Neural progenitor cell (in vitro differentiated cells): ENCODE data around the gene TSPEAR. TPM values are rescaled to one million over a fixed set of nuclear protein-coding genes. Genes with fewer than 3 reads are reported as not detected.
A peak's percentile ranks its signal among the peaks of the same experiment; 100 is the strongest.
"Not testable (repeated sequence)": the region's sequence is repeated elsewhere in the genome, so short reads cannot be mapped to it uniquely, and the experiment has no call there.

Experiments used
- DNase-seq: peaks from one replicate; pipeline ENCODE4 v3.0.0-alpha.2; 2016; ENCODE audit warnings: low spot score
- H2AFZ ChIP-seq: fragments of 200-600 bp; sonication (generic); replicated peaks from 2 replicates; pipeline ENCODE4 v1.6.1; 2016; ENCODE audit warnings: antibody characterized with exemption
- H3F3A ChIP-seq: fragments of 200-600 bp; sonication (generic); 2 replicates; pipeline ENCODE4 v1.6.1; 2016; ENCODE audit warnings: antibody characterized with exemption, low read depth
- H3K27ac ChIP-seq: fragments of 200-600 bp; sonication (generic); 2 replicates; pipeline ENCODE4 v1.5.1; 2016; ENCODE audit warnings: mild to moderate bottlenecking
- H3K27me3 ChIP-seq: fragments of 200-600 bp; sonication (generic); 2 replicates; pipeline ENCODE4 v1.6.1; 2016; ENCODE audit warnings: mild to moderate bottlenecking, moderate library complexity
- H3K36me3 ChIP-seq: fragments of 200-600 bp; sonication (generic); 2 replicates; pipeline ENCODE4 v1.5.1; 2016
- H3K4me1 ChIP-seq: fragments of 200-600 bp; sonication (generic); 2 replicates; pipeline ENCODE4 v1.6.1; 2016; ENCODE audit warnings: mixed run types
- H3K4me2 ChIP-seq: fragments of 200-600 bp; sonication (generic); 2 replicates; pipeline ENCODE4 v1.6.1; 2016
- H3K4me3 ChIP-seq: fragments of 200-600 bp; sonication (generic); 2 replicates; pipeline ENCODE4 v1.5.1; 2016
- H3K79me2 ChIP-seq: fragments of 200-600 bp; sonication (generic); 2 replicates; pipeline ENCODE4 v1.6.1; 2016; ENCODE audit warnings: low read depth
- H3K9ac ChIP-seq: fragments of 200-600 bp; sonication (generic); 2 replicates; pipeline ENCODE4 v1.6.1; 2016
- H3K9me3 ChIP-seq: fragments of 200-600 bp; sonication (generic); 2 replicates; pipeline ENCODE4 v1.5.1; 2016; ENCODE audit warnings: low read depth
- H4K20me1 ChIP-seq: fragments of 200-600 bp; sonication (generic); 2 replicates; pipeline ENCODE4 v1.6.1; 2016; ENCODE audit warnings: low read depth
- H3K27ac Mint-ChIP-seq: 3 replicates; pipeline ENCODE4 v1.8.0; 2021; ENCODE audit warnings: mixed read lengths
- H3K27me3 Mint-ChIP-seq: 2 replicates; pipeline ENCODE4 v1.8.0; 2022; ENCODE audit warnings: low read depth, mild to moderate bottlenecking, inconsistent platforms, moderate library complexity, mixed read lengths; ENCODE audit not compliant: insufficient read depth
- H3K36me3 Mint-ChIP-seq: 3 replicates; pipeline ENCODE4 v1.8.0; 2021; ENCODE audit warnings: mixed read lengths
- H3K4me1 Mint-ChIP-seq: 3 replicates; pipeline ENCODE4 v1.8.0; 2021; ENCODE audit warnings: mixed read lengths
- H3K4me3 Mint-ChIP-seq: 3 replicates; pipeline ENCODE4 v1.8.0; 2021; ENCODE audit warnings: mild to moderate bottlenecking, moderate library complexity, mixed read lengths
- H3K9me3 Mint-ChIP-seq: 3 replicates; pipeline ENCODE4 v1.8.0; 2020; ENCODE audit warnings: mixed read lengths
- EZH2 ChIP-seq: fragments of 200-600 bp; sonication (generic); IDR thresholded peaks from 2 replicates; pipeline ENCODE4 v1.6.1; 2017; ENCODE audit warnings: antibody characterized with exemption, mild to moderate bottlenecking, moderate library complexity
- EZH2phosphoT487 ChIP-seq: fragments of 200-600 bp; sonication (generic); IDR thresholded peaks from 2 replicates; pipeline ENCODE4 v1.6.1; 2017; ENCODE audit warnings: antibody characterized with exemption
- total RNA-seq: library from RNA; depleted of rRNA; stranded (reverse); fragments of >200 nt; gene quantifications from 2 replicates; pipeline ENCODE4 v1.2.3, GENCODE V29; 2015; ENCODE audit warnings: low replicate concordance
- TF ChIP-seq, protein P1 (sequence below): fragments of 200-600 bp; sonication (generic); IDR thresholded peaks from 2 replicates; pipeline ENCODE4 v1.5.1; 2017; ENCODE audit warnings: antibody characterized with exemption, mild to moderate bottlenecking

The TSPEAR gene
- total RNA-seq, 1 donor from 2014 or later = not detected

DNA sequence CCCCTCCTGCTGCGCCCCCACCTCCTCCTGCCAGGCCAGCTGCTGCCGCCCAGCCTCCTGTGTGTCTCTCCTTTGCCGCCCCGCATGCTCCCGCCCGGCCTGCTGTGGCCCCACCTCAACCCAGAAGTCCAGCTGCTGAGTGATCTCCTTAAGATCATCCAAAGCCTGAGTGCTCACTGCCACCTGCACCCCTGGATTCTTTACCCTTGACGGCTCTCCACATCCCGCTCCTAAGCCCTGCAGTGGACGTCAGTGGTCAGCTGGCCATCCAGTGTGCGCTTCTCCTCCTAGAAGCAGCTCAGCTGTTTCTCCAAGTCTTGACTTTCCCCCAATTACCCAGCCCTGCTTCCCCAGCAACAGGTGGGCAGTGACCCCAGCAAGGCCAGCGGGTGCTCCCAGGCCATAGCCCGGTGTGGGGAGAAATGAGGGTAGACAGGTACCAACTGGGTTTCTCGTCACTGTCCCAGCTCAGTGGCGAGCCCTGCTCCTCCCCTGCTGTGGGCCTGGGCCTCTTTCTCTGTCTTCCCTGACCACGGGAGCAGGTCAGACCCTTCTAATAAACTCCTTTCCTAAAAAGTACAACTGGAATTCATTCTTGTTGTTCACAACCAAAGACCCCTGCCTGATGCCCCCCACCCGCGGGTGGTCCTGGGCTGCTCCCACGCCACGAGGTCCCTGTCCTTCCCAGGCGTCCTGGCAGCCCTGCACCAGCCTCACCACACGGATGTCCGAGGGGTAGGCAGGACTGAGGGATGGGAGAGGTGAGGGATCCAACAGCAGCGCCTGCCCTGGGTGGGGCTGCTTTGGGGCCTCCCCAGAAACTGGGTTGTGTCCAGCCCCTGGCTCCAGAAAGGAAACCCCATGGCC, 109.5 kb downstream of the TSPEAR start:
- no peaks in the 10 kb centered on the region for H3K36me3 ChIP-seq
- no peak overlapping the region for H2AFZ ChIP-seq
- no peaks in the 10 kb centered on the region for H4K20me1 ChIP-seq
- H3K4me3 ChIP-seq = no peak overlapping the region
- no peak for TF ChIP-seq EZH2
- no peak for TF ChIP-seq EZH2phosphoT487
- TF ChIP-seq, protein P1, sequence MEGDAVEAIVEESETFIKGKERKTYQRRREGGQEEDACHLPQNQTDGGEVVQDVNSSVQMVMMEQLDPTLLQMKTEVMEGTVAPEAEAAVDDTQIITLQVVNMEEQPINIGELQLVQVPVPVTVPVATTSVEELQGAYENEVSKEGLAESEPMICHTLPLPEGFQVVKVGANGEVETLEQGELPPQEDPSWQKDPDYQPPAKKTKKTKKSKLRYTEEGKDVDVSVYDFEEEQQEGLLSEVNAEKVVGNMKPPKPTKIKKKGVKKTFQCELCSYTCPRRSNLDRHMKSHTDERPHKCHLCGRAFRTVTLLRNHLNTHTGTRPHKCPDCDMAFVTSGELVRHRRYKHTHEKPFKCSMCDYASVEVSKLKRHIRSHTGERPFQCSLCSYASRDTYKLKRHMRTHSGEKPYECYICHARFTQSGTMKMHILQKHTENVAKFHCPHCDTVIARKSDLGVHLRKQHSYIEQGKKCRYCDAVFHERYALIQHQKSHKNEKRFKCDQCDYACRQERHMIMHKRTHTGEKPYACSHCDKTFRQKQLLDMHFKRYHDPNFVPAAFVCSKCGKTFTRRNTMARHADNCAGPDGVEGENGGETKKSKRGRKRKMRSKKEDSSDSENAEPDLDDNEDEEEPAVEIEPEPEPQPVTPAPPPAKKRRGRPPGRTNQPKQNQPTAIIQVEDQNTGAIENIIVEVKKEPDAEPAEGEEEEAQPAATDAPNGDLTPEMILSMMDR = no peak
- no peak overlapping the region for H3K4me2 ChIP-seq
- H3F3A ChIP-seq = peaks cover 24% of the 10 kb centered on the region
- no peaks in the 10 kb centered on the region for H3K27me3 ChIP-seq
- Mint-ChIP-seq H3K9me3 (peaks cover 5% of the 10 kb centered on the region), H3K4me1 (peaks cover 9% of the 10 kb centered on the region), H3K36me3 (no peaks in the 10 kb centered on the region), H3K4me3 (peak overlapping the region; percentile 65), H3K27ac (no peak overlapping the region), H3K27me3 (peaks cover 7% of the 10 kb centered on the region)
- no peak overlapping the region for H3K27ac ChIP-seq
- H3K9me3 ChIP-seq = peaks cover 3% of the 10 kb centered on the region
- H3K79me2 ChIP-seq = no peaks in the 10 kb centered on the region
- DNase-seq = no peak
- peaks cover 27% of the 10 kb centered on the region for H3K4me1 ChIP-seq
- no peak overlapping the region for H3K9ac ChIP-seq

- H3K27ac ChIP-seq, H3K27ac Mint-ChIP-seq, H3K9me3 Mint-ChIP-seq, H3K4me2 ChIP-seq, DNase-seq, H3K4me3 Mint-ChIP-seq, H4K20me1 ChIP-seq, H3K36me3 ChIP-seq, H3K9ac ChIP-seq, H2AFZ ChIP-seq, H3K4me3 ChIP-seq, H3K27me3 ChIP-seq, H3K4me1 Mint-ChIP-seq, H3K27me3 Mint-ChIP-seq, H3K79me2 ChIP-seq, H3K36me3 Mint-ChIP-seq, H3K9me3 ChIP-seq: not testable (repeated sequence)
- Histone ChIP-seq H3K4me1 (peaks cover 27% of the 10 kb centered on the region), H3F3A (peaks cover 24% of the 10 kb centered on the region)
These were observed 110.3 kb downstream of the TSPEAR start for GRCh38 chr21:44601091-44601490.

DNA sequence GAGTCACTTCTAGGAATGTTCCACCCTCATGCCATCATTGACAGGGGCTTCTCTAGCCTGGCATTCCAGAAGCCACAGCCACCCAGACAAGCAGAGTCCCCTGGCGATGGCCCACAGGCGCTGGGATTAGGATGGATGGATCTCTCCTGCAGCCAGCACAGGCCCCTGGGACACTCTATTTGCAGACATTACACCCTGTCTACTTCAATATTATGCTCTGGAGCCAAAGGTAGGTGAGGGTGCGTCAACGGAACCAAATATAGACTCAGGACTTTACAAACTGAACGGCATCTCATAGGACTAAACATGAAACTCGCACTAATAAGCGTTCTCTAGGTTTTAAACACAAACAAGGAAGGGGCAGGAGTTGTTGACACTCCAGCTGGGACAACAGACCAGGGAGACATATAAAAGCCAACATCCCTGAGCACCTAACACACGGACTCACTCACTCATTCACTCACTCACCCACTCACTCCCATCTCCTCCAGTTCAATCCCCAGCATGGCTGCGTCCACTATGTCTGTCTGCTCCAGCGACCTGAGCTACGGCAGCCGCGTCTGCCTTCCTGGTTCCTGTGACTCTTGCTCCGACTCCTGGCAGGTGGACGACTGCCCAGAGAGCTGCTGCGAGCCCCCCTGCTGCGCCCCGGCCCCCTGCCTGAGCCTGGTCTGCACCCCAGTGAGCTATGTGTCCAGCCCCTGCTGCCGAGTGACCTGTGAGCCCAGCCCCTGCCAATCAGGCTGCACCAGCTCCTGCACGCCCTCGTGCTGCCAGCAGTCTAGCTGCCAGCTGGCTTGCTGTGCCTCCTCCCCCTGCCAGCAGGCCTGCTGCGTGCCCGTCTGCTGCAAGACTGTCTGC, 111.0 kb downstream of the TSPEAR start, which contains the start of gene KRTAP10-7:
Gene KRTAP10-7, plus strand, starts transcription at position 480 of the 861 bp plus-strand sequence. Its CDS starts 25 bp downstream, at position 505.
- H3F3A ChIP-seq = peaks cover 24% of the 10 kb centered on the region
- peaks cover 27% of the 10 kb centered on the region for H3K4me1 ChIP-seq
- H3K27ac ChIP-seq = peak within 1 kb of the TSS; percentile 90
- H3K4me2 ChIP-seq, H3K4me3 ChIP-seq, H3K9me3 ChIP-seq, H3K4me1 Mint-ChIP-seq, H3K36me3 Mint-ChIP-seq, H3K9ac ChIP-seq, DNase-seq, H3K27ac Mint-ChIP-seq, H4K20me1 ChIP-seq, H3K9me3 Mint-ChIP-seq, H3K36me3 ChIP-seq, H3K4me3 Mint-ChIP-seq, H3K79me2 ChIP-seq, H3K27me3 ChIP-seq: not testable (repeated sequence)
- H3K27me3 Mint-ChIP-seq = peaks cover 10% of the 10 kb centered on the region
- H2AFZ ChIP-seq = peak within 1 kb of the TSS; percentile 9

GRCh38 chr21:44599264-44600029, 111.9 kb downstream of the TSPEAR start:
- H3K36me3 Mint-ChIP-seq = no peaks in the 10 kb centered on the region
- Histone ChIP-seq H3K4me1 (peaks cover 27% of the 10 kb centered on the region), H3F3A (peaks cover 24% of the 10 kb centered on the region), H3K27ac (peak overlapping the region; percentile 90), H3K27me3 (no peaks in the 10 kb centered on the region), H3K9me3 (peaks cover 3% of the 10 kb centered on the region), H4K20me1 (no peaks in the 10 kb centered on the region), H3K4me2 (no peak overlapping the region), H3K9ac (no peak overlapping the region), H3K4me3 (no peak overlapping the region), H3K36me3 (no peaks in the 10 kb centered on the region), H2AFZ (peak overlapping the region; percentile 9), H3K79me2 (no peaks in the 10 kb centered on the region)
- DNase-seq = no peak
- no peak overlapping the region for H3K27ac Mint-ChIP-seq
- TF ChIP-seq EZH2phosphoT487 (no peak), EZH2 (no peak)
- TF ChIP-seq, protein P1 = no peak
- H3K27me3 Mint-ChIP-seq = peaks cover 10% of the 10 kb centered on the region
- peaks cover 2% of the 10 kb centered on the region for H3K9me3 Mint-ChIP-seq
- H3K4me3 Mint-ChIP-seq = no peak overlapping the region
- peaks cover 9% of the 10 kb centered on the region for H3K4me1 Mint-ChIP-seq
